Measurements from ENCODE around the gene NOTO.

Gene NOTO

GRCh38 chr2:73258913-73259215 is 56.5 kb downstream of the NOTO start:
- no peak for DNase-seq

- DNase-seq, result no peak
Observed at GRCh38 chr2:73259276-73259675, 56.9 kb downstream of the NOTO start.

GRCh38 chr2:73259704-73260337 is 57.4 kb downstream of the NOTO start:
- DNase-seq, result no peak

- peak; percentile 44 for DNase-seq
Observed at GRCh38 chr2:73260338-73260984, 58.1 kb downstream of the NOTO start.
